ENCODE data around the gene SCN5A. TPM values are rescaled to one million over a fixed set of nuclear protein-coding genes. Genes with fewer than 3 reads are reported as not detected.

Gene SCN5A
- total RNA-seq, 1 experiment from 2014 or later = not detected

DNA sequence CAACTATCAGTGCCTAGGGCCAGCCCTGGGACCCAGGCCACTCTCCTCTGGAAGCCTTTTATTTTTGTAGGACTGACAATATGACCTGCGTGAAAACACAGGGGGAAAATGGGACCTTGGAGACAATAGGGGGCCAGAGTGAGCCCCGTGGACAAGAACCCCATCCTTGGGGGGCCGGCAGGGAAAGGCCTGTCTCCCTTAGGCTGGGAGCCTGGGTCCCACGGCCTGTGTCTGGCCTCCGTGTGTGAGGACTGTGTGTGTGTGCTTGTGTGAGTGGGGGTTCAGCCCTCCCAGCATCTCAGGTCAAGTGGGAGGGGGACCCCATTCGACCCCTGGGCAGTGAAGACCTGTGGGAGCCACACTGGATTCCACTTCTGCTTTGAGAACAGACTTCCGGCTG is 100.0 kb downstream of the SCN5A start:
- Histone ChIP-seq H3K36me3 (no peaks in the 10 kb centered on the region), H3K4me3 (no peak overlapping the region), H3K27me3 (no peaks in the 10 kb centered on the region), H3K9me3 (no peaks in the 10 kb centered on the region)
- no peak for DNase-seq

GRCh38 chr3:38549082-38549481 is 100.4 kb downstream of the SCN5A start:
- Histone ChIP-seq H3K36me3 (no peaks in the 10 kb centered on the region), H3K4me3 (no peak overlapping the region), H3K9me3 (no peaks in the 10 kb centered on the region), H3K27me3 (no peaks in the 10 kb centered on the region)
- no peak for DNase-seq

- Histone ChIP-seq H3K27me3 (no peaks in the 10 kb centered on the region), H3K9me3 (no peaks in the 10 kb centered on the region), H3K4me3 (no peak overlapping the region), H3K36me3 (no peaks in the 10 kb centered on the region)
- DNase-seq = no peak
These were observed 101.1 kb downstream of the SCN5A start for GRCh38 chr3:38548154-38548931.

DNA sequence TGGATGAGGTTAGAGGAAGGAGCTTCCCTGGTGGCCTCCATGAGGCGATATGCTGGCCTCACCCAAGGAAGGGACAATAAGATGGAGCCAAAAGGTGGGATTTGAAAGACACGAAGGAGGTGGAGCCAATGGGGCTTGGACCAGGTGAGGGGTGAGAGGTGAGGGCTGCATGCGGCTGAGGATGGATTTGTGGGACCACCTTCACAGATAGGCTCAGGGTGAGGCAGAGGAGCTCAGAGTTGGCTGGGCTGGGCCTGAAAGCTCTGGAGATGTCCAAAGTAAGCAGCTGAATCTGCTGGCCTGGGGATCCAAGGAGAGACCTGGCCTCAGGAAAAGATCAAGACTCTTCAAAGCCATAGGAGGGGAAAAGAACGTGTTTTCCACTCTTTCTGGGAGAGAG is 103.5 kb downstream of the SCN5A start:
- Histone ChIP-seq H3K4me3 (no peak overlapping the region), H3K9me3 (no peaks in the 10 kb centered on the region), H3K36me3 (no peaks in the 10 kb centered on the region), H3K27me3 (no peaks in the 10 kb centered on the region)
- DNase-seq = no peak

GRCh38 chr3:38545550-38545949 is 103.9 kb downstream of the SCN5A start:
- H3K4me3 ChIP-seq = no peak overlapping the region
- no peaks in the 10 kb centered on the region for H3K36me3 ChIP-seq
- no peaks in the 10 kb centered on the region for H3K27me3 ChIP-seq
- H3K9me3 ChIP-seq = no peaks in the 10 kb centered on the region
- no peak for DNase-seq

DNA sequence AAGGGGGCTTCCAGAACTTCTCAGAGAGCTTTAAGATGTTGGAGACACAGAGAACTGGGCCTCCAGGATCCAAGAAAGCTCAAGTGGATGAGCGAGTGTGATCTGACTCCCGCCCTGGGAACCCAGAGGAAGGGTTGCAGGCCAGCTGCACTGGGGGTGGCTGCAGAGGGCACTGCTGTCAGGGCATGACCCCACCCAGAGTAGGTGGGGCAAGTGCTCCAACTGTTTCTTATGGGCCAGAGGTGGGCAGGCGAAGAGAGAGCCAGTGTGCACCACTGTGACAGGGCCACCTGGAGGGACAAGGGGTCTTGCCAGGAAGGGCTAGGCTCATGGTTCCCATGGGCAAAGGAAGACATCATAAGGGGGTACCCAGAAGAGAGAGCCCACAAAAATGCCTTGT is 104.6 kb downstream of the SCN5A start:
- Histone ChIP-seq H3K27me3 (no peaks in the 10 kb centered on the region), H3K9me3 (no peaks in the 10 kb centered on the region), H3K36me3 (no peaks in the 10 kb centered on the region), H3K4me3 (no peak overlapping the region)
- no peak for DNase-seq

DNA sequence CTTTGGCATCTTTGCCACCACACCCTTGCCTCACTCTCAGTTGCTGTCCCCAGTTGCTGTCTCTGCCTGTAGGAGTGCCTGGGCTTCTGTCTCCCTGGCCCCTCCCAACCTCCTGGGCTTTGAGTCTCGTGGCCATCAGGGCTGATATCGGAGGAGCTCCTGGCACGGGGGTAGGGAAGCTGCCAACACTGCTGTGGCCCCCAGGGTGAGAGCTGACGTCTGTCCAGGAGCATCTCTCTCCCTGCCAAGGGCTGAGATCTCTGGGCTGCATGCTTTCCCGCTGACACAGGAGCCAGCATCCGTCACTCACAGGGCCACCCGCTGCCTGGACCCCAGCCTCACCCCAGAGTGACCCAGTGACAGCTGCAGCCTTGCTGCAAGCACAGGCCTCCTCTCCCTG is 105.9 kb downstream of the SCN5A start:
- Histone ChIP-seq H3K36me3 (no peaks in the 10 kb centered on the region), H3K4me3 (no peak overlapping the region), H3K9me3 (no peaks in the 10 kb centered on the region), H3K27me3 (no peaks in the 10 kb centered on the region)
- no peak for DNase-seq

GRCh38 chr3:38542401-38543298 is 106.8 kb downstream of the SCN5A start:
- H3K27me3 ChIP-seq = no peaks in the 10 kb centered on the region
- no peak overlapping the region for H3K4me3 ChIP-seq
- no peaks in the 10 kb centered on the region for H3K9me3 ChIP-seq
- DNase-seq = no peak
- H3K36me3 ChIP-seq = no peaks in the 10 kb centered on the region

DNA sequence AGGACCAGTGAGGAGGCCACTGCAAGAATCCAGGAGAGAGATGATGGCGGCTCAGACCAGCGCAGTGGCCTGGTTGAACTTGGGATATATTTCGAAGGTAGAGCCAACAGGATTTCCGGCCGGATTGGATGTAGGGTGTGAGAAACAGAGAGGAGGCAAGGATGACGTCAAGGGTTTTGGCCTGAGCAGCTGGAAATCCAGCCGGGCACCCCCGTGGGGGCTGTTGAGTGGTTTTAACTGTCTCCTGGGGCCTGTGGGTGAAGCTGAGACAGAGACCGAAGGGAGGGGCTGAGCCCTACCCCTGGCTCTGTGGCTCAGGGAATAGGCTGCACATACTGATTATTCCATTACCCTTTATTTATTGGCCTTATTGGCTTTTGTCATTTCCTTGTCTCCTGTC is 107.7 kb downstream of the SCN5A start:
- DNase-seq = no peak
- Histone ChIP-seq H3K36me3 (no peaks in the 10 kb centered on the region), H3K9me3 (no peaks in the 10 kb centered on the region), H3K27me3 (no peaks in the 10 kb centered on the region), H3K4me3 (no peak overlapping the region)

- no peak for DNase-seq
- Histone ChIP-seq H3K36me3 (no peaks in the 10 kb centered on the region), H3K9me3 (no peaks in the 10 kb centered on the region), H3K27me3 (no peaks in the 10 kb centered on the region), H3K4me3 (no peak overlapping the region)
These were observed 110.6 kb downstream of the SCN5A start for GRCh38 chr3:38538773-38539353.

- no peaks in the 10 kb centered on the region for H3K36me3 ChIP-seq
These were observed 112.8 kb downstream of the SCN5A start for GRCh38 chr3:38536671-38537070.

DNA sequence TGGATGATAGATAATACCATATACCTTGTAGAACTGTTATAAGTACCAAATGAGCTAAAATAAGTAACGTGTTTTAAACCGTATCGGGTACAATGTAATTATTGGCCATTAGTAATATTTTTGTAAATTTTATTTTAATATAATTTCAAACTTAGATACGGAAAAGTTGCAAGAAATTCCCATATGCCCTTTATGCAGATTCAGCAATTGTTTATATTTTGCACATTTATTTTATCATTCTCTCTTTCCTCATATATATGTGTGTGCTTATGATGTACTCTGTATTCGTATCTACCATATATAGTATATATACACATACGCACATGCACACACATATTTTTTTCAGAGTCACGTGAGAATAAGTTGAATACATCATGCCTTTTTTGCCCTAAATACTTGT is 114.9 kb downstream of the SCN5A start:
- Histone ChIP-seq H3K36me3 (no peaks in the 10 kb centered on the region), H3K9me3 (no peaks in the 10 kb centered on the region), H3K27me3 (no peaks in the 10 kb centered on the region), H3K4me3 (no peak overlapping the region)
- no peak for DNase-seq

More at GRCh38 chr3:38536671-38537070, 112.8 kb downstream of the SCN5A start:
- H3K4me3 ChIP-seq = no peak overlapping the region
- no peaks in the 10 kb centered on the region for H3K9me3 ChIP-seq
- DNase-seq = no peak
- H3K27me3 ChIP-seq = no peaks in the 10 kb centered on the region

- Histone ChIP-seq H3K9me3 (no peaks in the 10 kb centered on the region), H3K4me3 (no peak overlapping the region), H3K36me3 (no peaks in the 10 kb centered on the region), H3K27me3 (no peaks in the 10 kb centered on the region)
- DNase-seq = no peak
These were observed 115.3 kb downstream of the SCN5A start for GRCh38 chr3:38534180-38534579.

- H3K36me3 ChIP-seq = no peaks in the 10 kb centered on the region
- DNase-seq = no peak
- H3K9me3 ChIP-seq = no peaks in the 10 kb centered on the region
- no peak overlapping the region for H3K4me3 ChIP-seq
- no peaks in the 10 kb centered on the region for H3K27me3 ChIP-seq
These were observed 116.1 kb downstream of the SCN5A start for GRCh38 chr3:38533285-38533976.

- Histone ChIP-seq H3K27me3 (no peaks in the 10 kb centered on the region), H3K9me3 (no peaks in the 10 kb centered on the region), H3K4me3 (no peak overlapping the region), H3K36me3 (no peaks in the 10 kb centered on the region)
- no peak for DNase-seq
These were observed 117.0 kb downstream of the SCN5A start for GRCh38 chr3:38532529-38532928.

- DNase-seq = no peak
- H3K4me3 ChIP-seq = no peak overlapping the region
- no peaks in the 10 kb centered on the region for H3K27me3 ChIP-seq
- H3K9me3 ChIP-seq = no peaks in the 10 kb centered on the region
- peaks cover 2% of the 10 kb centered on the region; the same call in 1 of the 2 replicates for H3K36me3 ChIP-seq
These were observed 121.0 kb downstream of the SCN5A start for GRCh38 chr3:38528457-38528856.

GRCh38 chr3:38526792-38527191 is 122.7 kb downstream of the SCN5A start:
- no peak overlapping the region for H3K4me3 ChIP-seq
- no peak for DNase-seq
- H3K27me3 ChIP-seq = no peaks in the 10 kb centered on the region
- no peaks in the 10 kb centered on the region for H3K9me3 ChIP-seq
- H3K36me3 ChIP-seq = peaks cover 2% of the 10 kb centered on the region
